Uterus (tissue), 2 donors: Measurements from ENCODE around the gene CBX8.

Experiments used
- CTCF ChIP-seq, 4 experiments: fragments of 200-600 bp in 2 of 4; fragments of 450-650 bp in 2 of 4; sonication (generic) in 2 of 4; IDR thresholded peaks; one replicate each; pipeline ENCODE4 v1.5.1; 2016 to 2019; ENCODE audit warnings: antibody characterized with exemption in 4 of 4, mild to moderate bottlenecking in 2 of 4, moderate library complexity in 1 of 4
- POLR2A ChIP-seq, 2 donors: fragments of 450-650 bp; IDR thresholded peaks; one replicate each; pipeline ENCODE4 v1.6.1; 2016; ENCODE audit warnings: antibody characterized with exemption in 2 of 2, mild to moderate bottlenecking in 1 of 2, moderate library complexity in 1 of 2

- TF ChIP-seq POLR2A (IDR thresholded peaks at IDR 0.05) (no peak), CTCF (IDR thresholded peaks at IDR 0.05) (no peak)
Measured at GRCh38 chr17:79840989-79841286, 44.1 kb upstream of the CBX8 start.
